ENCODE results near the gene GNB1. TPM values are rescaled to one million over a fixed set of nuclear protein-coding genes. Genes with fewer than 3 reads are reported as not detected.

GNB1 gene
- total RNA-seq, 1 experiment from 2014 or later: 611 TPM

- H3K36me3 ChIP-seq (ENCODE audit: insufficient read depth, low read length, poor library complexity, severe bottlenecking): peaks cover 30% of the 10 kb centered on the region
- no peak overlapping the region for H3K27ac ChIP-seq (ENCODE audit: low read depth, low read length, poor library complexity, severe bottlenecking)
- no peaks in the 10 kb centered on the region for H3K4me1 ChIP-seq (ENCODE audit: insufficient read depth, low read length, poor library complexity, severe bottlenecking)
- intact Hi-C loops (cut with micrococcal nuclease; ENCODE audit: unreplicated experiment): no loop called here
- TF ChIP-seq EZH2 (IDR thresholded peaks at IDR 0.05; ENCODE audit: borderline replicate concordance, low read depth, low read length, poor library complexity, severe bottlenecking) (no peak), CTCF (conservative IDR thresholded peaks at IDR 0.05; ENCODE audit: low read depth, low read length) (no peak)
- ChIA-PET CTCF (no interaction called here), POLR2A (ENCODE audit: low non-redundant PET) (no interaction called here)
- no peak overlapping the region for H3K4me3 ChIP-seq (ENCODE audit: low read depth, low read length, poor library complexity, severe bottlenecking)
- DNase-seq (ENCODE audit: low spot score): no peak
- BruUV-seq (replicated peaks): no TSS peak
- no peaks in the 10 kb centered on the region for H3K9me3 ChIP-seq (ENCODE audit: low read depth, low read length, poor library complexity, severe bottlenecking)
- no peaks in the 10 kb centered on the region for H3K27me3 ChIP-seq (replicated peaks; ENCODE audit: insufficient read depth, low read depth, low read length, poor library complexity)
Measured at GRCh38 chr1:1763657-1764621, 126.9 kb downstream of the GNB1 start.

- Histone ChIP-seq H3K27me3 (replicated peaks; ENCODE audit: insufficient read depth, low read depth, low read length, poor library complexity) (no peaks in the 10 kb centered on the region), H3K4me1 (ENCODE audit: insufficient read depth, low read length, poor library complexity, severe bottlenecking) (no peaks in the 10 kb centered on the region), H3K9me3 (ENCODE audit: low read depth, low read length, poor library complexity, severe bottlenecking) (no peaks in the 10 kb centered on the region), H3K4me3 (ENCODE audit: low read depth, low read length, poor library complexity, severe bottlenecking) (no peak overlapping the region), H3K27ac (ENCODE audit: low read depth, low read length, poor library complexity, severe bottlenecking) (no peak overlapping the region), H3K36me3 (ENCODE audit: insufficient read depth, low read length, poor library complexity, severe bottlenecking) (peaks cover 29% of the 10 kb centered on the region)
- CTCF ChIA-PET: no interaction called here
- POLR2A ChIA-PET (ENCODE audit: low non-redundant PET): no interaction called here
- BruUV-seq (replicated peaks): no TSS peak
- DNase-seq (ENCODE audit: low spot score): no peak
- TF ChIP-seq EZH2 (IDR thresholded peaks at IDR 0.05; ENCODE audit: borderline replicate concordance, low read depth, low read length, poor library complexity, severe bottlenecking): no peak
- intact Hi-C loops (cut with micrococcal nuclease; ENCODE audit: unreplicated experiment): no loop called here
Measured at GRCh38 chr1:1761504-1762376, 129.1 kb downstream of the GNB1 start.

- ChIA-PET CTCF (no interaction called here), POLR2A (ENCODE audit: low non-redundant PET) (no interaction called here)
- Histone ChIP-seq H3K4me1 (ENCODE audit: insufficient read depth, low read length, poor library complexity, severe bottlenecking) (no peaks in the 10 kb centered on the region), H3K27ac (ENCODE audit: low read depth, low read length, poor library complexity, severe bottlenecking) (no peak overlapping the region), H3K4me3 (ENCODE audit: low read depth, low read length, poor library complexity, severe bottlenecking) (no peak overlapping the region), H3K27me3 (replicated peaks; ENCODE audit: insufficient read depth, low read depth, low read length, poor library complexity) (no peaks in the 10 kb centered on the region), H3K36me3 (ENCODE audit: insufficient read depth, low read length, poor library complexity, severe bottlenecking) (peaks cover 39% of the 10 kb centered on the region), H3K9me3 (ENCODE audit: low read depth, low read length, poor library complexity, severe bottlenecking) (no peaks in the 10 kb centered on the region)
- intact Hi-C loops (cut with micrococcal nuclease; ENCODE audit: unreplicated experiment): no loop called here
- TF ChIP-seq EZH2 (IDR thresholded peaks at IDR 0.05; ENCODE audit: borderline replicate concordance, low read depth, low read length, poor library complexity, severe bottlenecking) (no peak), CTCF (conservative IDR thresholded peaks at IDR 0.05; ENCODE audit: low read depth, low read length) (no peak)
- BruUV-seq (replicated peaks): no TSS peak
- DNase-seq (ENCODE audit: low spot score): no peak
Measured at GRCh38 chr1:1760715-1761114, 130.2 kb downstream of the GNB1 start.
